HG03342 (cell line): Measurements from ENCODE around the gene TNFRSF8.
"Not testable (repeated sequence)": the region's sequence is repeated elsewhere in the genome, so short reads cannot be mapped to it uniquely, and the experiment has no call there.

Experiments
- ATAC-seq: cut with Tn5 transposase; IDR thresholded peaks from one replicate; pipeline ENCODE4 v1.9.1; 2021; ENCODE audit warnings: mild to moderate bottlenecking, moderate library complexity; ENCODE audit not compliant: unreplicated experiment

The TNFRSF8 gene

DNA sequence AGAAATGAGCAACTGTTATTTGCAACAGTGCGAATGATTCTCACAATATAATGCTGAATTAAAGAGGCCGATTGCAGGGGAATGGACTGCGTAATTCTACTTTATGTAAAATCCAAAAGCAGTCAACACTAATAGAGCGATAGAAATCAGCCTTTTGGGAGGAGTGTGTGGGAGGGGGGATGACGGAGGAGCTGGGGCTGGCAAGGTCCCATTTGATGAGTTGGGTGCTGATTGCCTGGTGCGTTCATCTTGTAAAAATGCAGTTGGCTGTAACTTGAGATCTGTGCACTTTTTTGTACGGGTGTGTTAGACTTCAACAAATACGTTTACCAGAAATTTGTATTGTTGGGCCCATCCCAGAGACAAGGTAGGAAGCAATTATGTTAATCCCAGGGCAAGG is 20.7 kb downstream of the TNFRSF8 start:
- ATAC-seq = no peak

- ATAC-seq = no peak
These were observed 22.6 kb downstream of the TNFRSF8 start for GRCh38 chr1:12085643-12086260.

- ATAC-seq = peak; percentile 48
These were observed 24.8 kb downstream of the TNFRSF8 start for GRCh38 chr1:12087797-12088314.

- ATAC-seq = no peak
These were observed 25.5 kb downstream of the TNFRSF8 start for GRCh38 chr1:12088607-12089006.

GRCh38 chr1:12090326-12090725 is 27.2 kb downstream of the TNFRSF8 start:
- ATAC-seq = no peak

DNA sequence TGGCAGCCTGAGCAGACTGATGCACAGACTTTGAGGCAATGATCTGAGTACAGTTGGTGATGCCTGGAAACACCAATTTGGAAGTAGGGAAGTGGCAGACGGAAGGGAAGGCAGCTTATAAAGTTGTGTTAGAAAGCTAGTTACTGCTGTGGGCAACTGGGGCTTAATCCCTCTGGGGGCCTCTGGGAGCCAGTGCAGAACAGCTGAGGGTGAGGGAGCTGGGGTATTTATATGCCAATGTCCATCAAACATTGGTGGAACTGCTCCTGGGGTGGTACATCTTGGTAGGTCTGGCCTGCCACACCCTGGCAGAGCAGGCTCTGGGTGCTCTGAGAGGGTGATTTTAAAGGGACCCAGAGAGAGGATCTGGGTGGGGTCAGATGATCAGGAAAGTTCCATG is 28.1 kb downstream of the TNFRSF8 start:
- ATAC-seq = no peak

DNA sequence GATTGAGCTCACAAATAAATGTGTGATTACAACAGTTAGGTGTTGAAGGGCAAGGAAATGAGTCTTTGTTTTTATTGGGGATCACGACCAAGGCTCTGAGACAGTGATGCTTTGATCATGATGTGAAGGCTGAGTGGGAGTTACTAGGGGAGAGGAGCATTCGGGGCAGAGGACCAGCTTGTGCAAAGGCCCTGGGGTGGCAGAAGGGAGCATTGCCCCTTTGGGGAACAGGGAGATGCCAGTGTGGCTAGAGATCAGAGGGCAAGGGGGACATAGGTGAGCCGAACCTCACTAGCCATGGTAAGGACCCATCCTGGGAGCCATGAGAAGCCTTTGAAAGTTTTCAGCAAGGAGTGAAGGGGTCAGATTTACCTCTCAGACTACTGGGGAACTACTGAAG is 31.1 kb downstream of the TNFRSF8 start:
- ATAC-seq = no peak

- ATAC-seq = no peak
These were observed 32.6 kb downstream of the TNFRSF8 start for GRCh38 chr1:12095452-12096263.

DNA sequence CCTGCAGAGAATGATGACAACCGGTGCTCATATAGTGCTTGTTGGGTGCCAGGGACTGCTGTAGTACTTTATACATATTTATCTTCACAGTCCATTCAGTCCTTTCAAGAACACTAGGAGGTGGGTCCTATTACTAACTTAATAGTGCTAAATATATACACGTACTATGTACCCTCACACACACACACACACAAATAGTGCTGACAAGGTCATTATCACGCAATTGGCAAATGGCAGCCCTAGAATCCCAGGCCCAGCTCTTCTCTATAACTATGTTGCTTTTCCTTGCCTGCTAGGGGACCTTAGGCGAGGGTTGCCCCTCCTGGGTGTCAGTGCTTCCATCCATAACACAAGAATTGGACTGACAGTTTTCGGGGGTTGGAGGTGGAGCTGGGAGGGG is 33.5 kb downstream of the TNFRSF8 start:
- no peak for ATAC-seq

DNA sequence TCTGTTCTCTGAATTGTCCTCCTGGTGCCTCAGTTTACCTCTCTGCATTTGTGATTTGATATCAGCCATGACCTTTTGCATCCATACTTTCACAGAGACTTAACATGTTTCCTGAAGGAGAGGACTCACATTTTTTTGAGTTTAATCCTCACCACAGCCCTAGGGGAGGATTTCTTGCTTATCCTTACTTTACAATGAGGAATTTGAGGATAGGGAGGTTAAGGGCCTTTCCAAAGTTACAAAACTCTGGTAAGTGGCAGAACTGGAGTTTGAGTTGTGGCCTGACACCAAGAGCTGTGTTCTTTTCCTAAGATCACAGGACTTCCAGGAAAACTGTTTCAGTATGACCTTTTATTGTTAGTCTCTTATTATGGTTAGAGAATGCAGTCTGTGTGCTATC is 34.2 kb downstream of the TNFRSF8 start:
- no peak for ATAC-seq

GRCh38 chr1:12098786-12099185 is 35.7 kb downstream of the TNFRSF8 start:
- ATAC-seq = no peak

GRCh38 chr1:12099610-12100009 is 36.5 kb downstream of the TNFRSF8 start:
- no peak for ATAC-seq

DNA sequence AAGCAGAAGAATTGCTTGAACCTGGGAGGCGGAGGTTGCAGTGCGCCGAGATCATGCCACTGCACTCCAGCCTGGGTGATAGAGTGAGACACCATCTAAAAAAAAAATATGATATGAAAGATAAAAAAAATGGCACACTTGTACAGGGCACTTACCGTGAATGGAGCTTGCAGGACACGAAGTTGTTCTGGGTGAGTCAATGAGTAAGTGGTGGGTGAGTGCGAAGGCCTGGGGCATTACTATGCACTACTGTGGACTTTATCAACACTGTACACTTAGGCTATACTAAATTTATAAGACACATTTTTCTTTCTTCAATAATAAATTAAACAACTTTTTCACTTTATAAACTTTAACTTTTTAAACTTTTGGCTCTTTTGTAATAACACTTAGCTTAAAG is 37.0 kb downstream of the TNFRSF8 start:
- no peak for ATAC-seq

DNA sequence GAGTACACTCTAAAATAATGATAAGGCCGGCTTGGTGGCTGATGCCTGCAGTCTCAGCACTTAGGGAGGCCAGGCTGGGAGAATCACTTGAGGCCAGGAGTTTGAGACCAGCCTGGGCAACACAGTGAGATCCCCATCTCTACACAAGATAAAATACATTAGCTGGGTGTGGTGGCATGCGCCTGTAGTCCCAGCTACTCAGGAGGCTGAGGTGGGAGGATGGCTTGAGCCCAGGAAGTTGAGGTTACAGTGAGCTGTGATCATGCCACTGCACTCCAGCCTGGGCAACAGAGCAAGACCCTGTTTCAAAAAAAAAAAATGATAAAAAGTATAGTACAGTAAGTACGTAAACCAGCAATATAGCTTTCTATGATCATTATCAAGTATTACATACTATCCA is 38.0 kb downstream of the TNFRSF8 start:
- ATAC-seq = not testable (repeated sequence)

- ATAC-seq = no peak
These were observed 39.0 kb downstream of the TNFRSF8 start for GRCh38 chr1:12102066-12102465.

DNA sequence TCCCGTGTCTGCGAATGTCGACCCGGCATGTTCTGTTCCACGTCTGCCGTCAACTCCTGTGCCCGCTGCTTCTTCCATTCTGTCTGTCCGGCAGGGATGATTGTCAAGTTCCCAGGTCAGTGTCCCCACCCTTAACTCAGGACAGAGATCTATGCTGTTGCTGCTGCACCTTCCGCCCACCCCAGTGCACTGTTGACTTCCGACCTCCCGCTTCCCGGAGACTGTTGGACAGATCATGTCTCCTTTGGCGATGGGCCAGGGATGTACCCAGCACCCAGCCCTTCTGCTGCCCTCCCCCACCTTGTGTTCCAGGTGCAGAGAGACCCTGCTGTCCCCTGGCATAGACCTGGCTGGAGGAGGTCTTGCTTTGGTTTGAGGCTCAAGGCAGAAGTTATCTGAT is 41.3 kb downstream of the TNFRSF8 start:
- ATAC-seq = no peak

- ATAC-seq = no peak
These were observed 43.0 kb downstream of the TNFRSF8 start for GRCh38 chr1:12106153-12106552.

GRCh38 chr1:12106861-12107260 is 43.8 kb downstream of the TNFRSF8 start:
- ATAC-seq = not testable (repeated sequence)

GRCh38 chr1:12107718-12108117 is 44.6 kb downstream of the TNFRSF8 start:
- ATAC-seq = no peak

DNA sequence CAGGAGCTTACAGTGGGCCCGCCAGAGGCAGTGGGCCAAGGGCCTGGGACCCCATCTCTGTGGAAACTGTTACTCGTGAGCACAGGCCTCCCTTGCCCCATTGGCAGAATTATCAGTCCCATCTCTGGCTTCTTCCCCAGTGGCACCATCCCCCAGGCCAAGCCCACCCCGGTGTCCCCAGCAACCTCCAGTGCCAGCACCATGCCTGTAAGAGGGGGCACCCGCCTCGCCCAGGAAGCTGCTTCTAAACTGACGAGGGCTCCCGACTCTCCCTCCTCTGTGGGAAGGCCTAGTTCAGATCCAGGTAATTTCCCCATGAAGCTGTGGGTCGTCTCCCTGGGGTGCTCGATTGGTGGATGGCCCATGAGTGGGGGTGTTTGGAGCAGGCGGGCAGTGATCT is 46.8 kb downstream of the TNFRSF8 start:
- no peak for ATAC-seq

DNA sequence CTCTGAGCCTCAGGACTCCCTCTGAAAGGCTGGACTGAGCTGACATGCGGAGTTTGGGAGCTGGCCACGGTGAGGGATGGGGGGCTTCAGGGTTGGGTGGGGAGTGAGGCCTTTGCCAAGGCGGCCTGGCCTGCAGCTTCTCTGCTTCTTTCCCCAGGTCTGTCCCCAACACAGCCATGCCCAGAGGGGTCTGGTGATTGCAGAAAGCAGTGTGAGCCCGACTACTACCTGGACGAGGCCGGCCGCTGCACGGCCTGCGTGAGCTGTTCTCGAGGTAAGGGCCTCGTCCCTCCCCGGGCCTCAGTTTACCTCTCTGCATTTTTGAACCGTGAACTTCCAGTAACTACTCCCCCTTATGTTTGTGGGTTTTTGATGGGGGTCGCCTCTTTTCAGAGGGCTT is 48.6 kb downstream of the TNFRSF8 start:
- no peak for ATAC-seq

GRCh38 chr1:12112711-12113161 is 49.6 kb downstream of the TNFRSF8 start:
- no peak for ATAC-seq
